HG02678 (cell line): Measurements from ENCODE around the gene SCD5.
"Not testable (repeated sequence)": the region's sequence is repeated elsewhere in the genome, so short reads cannot be mapped to it uniquely, and the experiment has no call there.

Source experiments
- ATAC-seq: cut with Tn5 transposase; IDR thresholded peaks from one replicate; pipeline ENCODE4 v1.9.1; 2021; ENCODE audit warnings: mild to moderate bottlenecking, moderate library complexity; ENCODE audit not compliant: unreplicated experiment

Gene SCD5

GRCh38 chr4:82798168-82799005 is at the start of gene SCD5:
Gene SCD5 (minus strand): TSS chr4:82798796. CDS start chr4:82798537, 259 bp downstream.
- ATAC-seq: peak; percentile 93

- ATAC-seq: no peak
These were observed 44.0 kb upstream of the SCD5 start for GRCh38 chr4:82842593-82842992.

- no peak for ATAC-seq
These were observed 41.0 kb upstream of the SCD5 start for GRCh38 chr4:82839624-82840023.

GRCh38 chr4:82833696-82834313 is 35.2 kb upstream of the SCD5 start:
- ATAC-seq: no peak

- ATAC-seq: not testable (repeated sequence)
These were observed 34.5 kb upstream of the SCD5 start for GRCh38 chr4:82833060-82833459.

- ATAC-seq: no peak
These were observed 26.8 kb upstream of the SCD5 start for GRCh38 chr4:82825425-82825824.

GRCh38 chr4:82823062-82823461 is 24.5 kb upstream of the SCD5 start:
- no peak for ATAC-seq

GRCh38 chr4:82820689-82821088 is 22.1 kb upstream of the SCD5 start:
- no peak for ATAC-seq

- peak; percentile 55 for ATAC-seq
These were observed 20.4 kb upstream of the SCD5 start for GRCh38 chr4:82818664-82819662.

- ATAC-seq: not testable (repeated sequence)
These were observed 18.3 kb upstream of the SCD5 start for GRCh38 chr4:82816874-82817273.

GRCh38 chr4:82814034-82814433 is 15.4 kb upstream of the SCD5 start:
- ATAC-seq: no peak

- no peak for ATAC-seq
These were observed 13.3 kb upstream of the SCD5 start for GRCh38 chr4:82811838-82812341.

- no peak for ATAC-seq
These were observed 12.8 kb upstream of the SCD5 start for GRCh38 chr4:82811392-82811791.

GRCh38 chr4:82810176-82810575 is 11.6 kb upstream of the SCD5 start:
- no peak for ATAC-seq

- ATAC-seq: no peak
These were observed 11.0 kb upstream of the SCD5 start for GRCh38 chr4:82809619-82810018.

- ATAC-seq: no peak
These were observed 5.2 kb upstream of the SCD5 start for GRCh38 chr4:82803746-82804145.

GRCh38 chr4:82802911-82803310 is 4.3 kb upstream of the SCD5 start:
- no peak for ATAC-seq

GRCh38 chr4:82801910-82802521 is 3.4 kb upstream of the SCD5 start:
- no peak for ATAC-seq

- no peak for ATAC-seq
These were observed 648 bp upstream of the SCD5 start for GRCh38 chr4:82799006-82799881.
